ENCODE results near the gene CNOT6. TPM values are rescaled to one million over a fixed set of nuclear protein-coding genes. Genes with fewer than 3 reads are reported as not detected.
"Not testable (repeated sequence)": the region's sequence is repeated elsewhere in the genome, so short reads cannot be mapped to it uniquely, and the experiment has no call there.

The CNOT6 gene
- total RNA-seq, 1 experiment from 2014 or later = 48.8 TPM

- H2AFZ ChIP-seq = no peak overlapping the region
- ChIA-PET CTCF (no interaction called here), POLR2A (ENCODE audit: unreplicated experiment) (interaction anchor here (0.7 kb wide), 1 partner anchor 162 kb away, joined by 6 read pairs; the partner anchor contains the start of gene GFPT2)
- no peak overlapping the region for H3K27ac ChIP-seq
- no peaks in the 10 kb centered on the region for H3K27me3 ChIP-seq (ENCODE audit: insufficient read depth, low read depth)
- H3K9me3 ChIP-seq (ENCODE audit: insufficient read depth, low read depth) = no peaks in the 10 kb centered on the region
- intact Hi-C loops (cut with micrococcal nuclease; ENCODE audit: unreplicated experiment) = no loop called here
- DNase-seq = no peak
- no peaks in the 10 kb centered on the region for H3F3A ChIP-seq (ENCODE audit: insufficient read depth, low read depth)
- peaks cover 95% of the 10 kb centered on the region for H3K79me2 ChIP-seq (ENCODE audit: low read depth)
- no peak for TF ChIP-seq CTCF (conservative IDR thresholded peaks at IDR 0.05)
- TF ChIP-seq EZH2 (IDR thresholded peaks at IDR 0.05; ENCODE audit: low read depth) = no peak
- no peaks in the 10 kb centered on the region for H3K4me1 ChIP-seq (replicated peaks; ENCODE audit: insufficient read depth)
- H3K4me3 ChIP-seq = no peak overlapping the region
- no peak overlapping the region for H3K4me2 ChIP-seq
- peaks cover 63% of the 10 kb centered on the region for H4K20me1 ChIP-seq (ENCODE audit: insufficient read depth)
- H3K9me2 ChIP-seq (ENCODE audit: insufficient read depth) = no peaks in the 10 kb centered on the region
- H3K36me3 ChIP-seq (ENCODE audit: low read depth) = 0 out of 2 replicates have a peak, but pooled peaks cover 4% of the 10 kb centered on the region
- BruUV-seq (replicated peaks) = no TSS peak
Measured at GRCh38 chr5:180515294-180515693, 21.1 kb downstream of the CNOT6 start.

GRCh38 chr5:180515974-180516373 is 21.8 kb downstream of the CNOT6 start:
- H3K27ac ChIP-seq; H2AFZ ChIP-seq; intact Hi-C loops (cut with micrococcal nuclease; ENCODE audit: unreplicated experiment); H3K9me3 ChIP-seq (ENCODE audit: insufficient read depth, low read depth); H3K4me2 ChIP-seq; POLR2A ChIA-PET (ENCODE audit: unreplicated experiment); H3K4me1 ChIP-seq (replicated peaks; ENCODE audit: insufficient read depth); CTCF ChIA-PET; DNase-seq; BruUV-seq (replicated peaks); H3K4me3 ChIP-seq; H3K27me3 ChIP-seq (ENCODE audit: insufficient read depth, low read depth); H3K36me3 ChIP-seq (ENCODE audit: low read depth); H3K9me2 ChIP-seq (ENCODE audit: insufficient read depth); H3F3A ChIP-seq (ENCODE audit: insufficient read depth, low read depth): not testable (repeated sequence)
- Histone ChIP-seq H3K79me2 (ENCODE audit: low read depth) (peaks cover 92% of the 10 kb centered on the region), H4K20me1 (ENCODE audit: insufficient read depth) (peaks cover 60% of the 10 kb centered on the region)

- Histone ChIP-seq H3K27ac (no peak overlapping the region), H2AFZ (no peak overlapping the region), H3K9me2 (ENCODE audit: insufficient read depth) (no peaks in the 10 kb centered on the region), H3K4me3 (no peak overlapping the region), H3K9me3 (ENCODE audit: insufficient read depth, low read depth) (no peaks in the 10 kb centered on the region), H3K27me3 (ENCODE audit: insufficient read depth, low read depth) (no peaks in the 10 kb centered on the region), H3K4me1 (replicated peaks; ENCODE audit: insufficient read depth) (no peaks in the 10 kb centered on the region), H3K4me2 (no peak overlapping the region), H3K36me3 (ENCODE audit: low read depth) (0 out of 2 replicates have a peak, but pooled peaks cover 4% of the 10 kb centered on the region), H4K20me1 (ENCODE audit: insufficient read depth) (peaks cover 60% of the 10 kb centered on the region), H3F3A (ENCODE audit: insufficient read depth, low read depth) (no peaks in the 10 kb centered on the region), H3K79me2 (ENCODE audit: low read depth) (peaks cover 92% of the 10 kb centered on the region)
- intact Hi-C loops (cut with micrococcal nuclease; ENCODE audit: unreplicated experiment) = no loop called here
- no peak for TF ChIP-seq CTCF (conservative IDR thresholded peaks at IDR 0.05)
- no peak for TF ChIP-seq EZH2 (IDR thresholded peaks at IDR 0.05; ENCODE audit: low read depth)
- no peak for DNase-seq
- ChIA-PET POLR2A (ENCODE audit: unreplicated experiment) (no interaction called here), CTCF (no interaction called here)
- BruUV-seq (replicated peaks) = no TSS peak
Measured at GRCh38 chr5:180516440-180516839, 22.3 kb downstream of the CNOT6 start.

- intact Hi-C loops (cut with micrococcal nuclease; ENCODE audit: unreplicated experiment) = no loop called here
- no peak for TF ChIP-seq CTCF (conservative IDR thresholded peaks at IDR 0.05)
- TF ChIP-seq EZH2 (IDR thresholded peaks at IDR 0.05; ENCODE audit: low read depth) = no peak
- POLR2A ChIA-PET (ENCODE audit: unreplicated experiment) = no interaction called here
- Histone ChIP-seq H3K9me2 (ENCODE audit: insufficient read depth) (no peaks in the 10 kb centered on the region), H3K36me3 (ENCODE audit: low read depth) (0 out of 2 replicates have a peak, but pooled peaks cover 4% of the 10 kb centered on the region), H3K4me2 (no peak overlapping the region), H3K4me3 (no peak overlapping the region), H3K27ac (no peak overlapping the region), H2AFZ (no peak overlapping the region), H3K4me1 (replicated peaks; ENCODE audit: insufficient read depth) (no peaks in the 10 kb centered on the region), H3K9me3 (ENCODE audit: insufficient read depth, low read depth) (no peaks in the 10 kb centered on the region), H3K79me2 (ENCODE audit: low read depth) (peaks cover 97% of the 10 kb centered on the region), H3K27me3 (ENCODE audit: insufficient read depth, low read depth) (no peaks in the 10 kb centered on the region), H4K20me1 (ENCODE audit: insufficient read depth) (peaks cover 66% of the 10 kb centered on the region), H3F3A (ENCODE audit: insufficient read depth, low read depth) (no peaks in the 10 kb centered on the region)
- CTCF ChIA-PET = no interaction called here
- no TSS peak for BruUV-seq (replicated peaks)
- no peak for DNase-seq
Measured at GRCh38 chr5:180519098-180519497, 24.9 kb downstream of the CNOT6 start.
